ENCODE measurements around the gene PAM16.

PAM16 gene

DNA sequence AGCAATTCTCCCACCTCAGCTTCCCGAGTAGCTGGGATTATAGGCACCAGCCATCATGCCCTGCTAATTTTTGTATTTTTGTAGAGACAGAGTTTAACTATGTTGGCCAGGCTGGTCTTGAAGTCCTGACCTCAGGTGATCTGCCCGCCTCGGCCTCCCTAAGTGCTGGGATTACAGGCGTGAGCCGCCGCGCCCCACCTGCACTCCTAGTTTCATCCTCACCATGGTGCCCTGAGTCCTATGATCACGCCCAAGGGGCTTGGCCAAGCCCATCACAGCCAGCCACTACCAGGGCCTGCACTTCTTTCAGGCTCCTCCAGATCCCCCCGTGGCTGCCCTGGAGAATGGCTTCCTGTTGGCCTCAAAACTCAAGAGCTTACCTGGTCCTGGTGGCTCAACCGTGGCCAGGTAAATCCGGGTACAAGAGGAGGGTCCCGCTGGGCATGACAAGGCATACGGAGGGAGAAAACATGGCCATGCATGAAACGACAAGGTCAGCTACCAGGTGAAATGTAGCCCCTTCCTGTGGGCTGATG, 57.9 kb downstream of the PAM16 start:
- no peak for DNase-seq

DNA sequence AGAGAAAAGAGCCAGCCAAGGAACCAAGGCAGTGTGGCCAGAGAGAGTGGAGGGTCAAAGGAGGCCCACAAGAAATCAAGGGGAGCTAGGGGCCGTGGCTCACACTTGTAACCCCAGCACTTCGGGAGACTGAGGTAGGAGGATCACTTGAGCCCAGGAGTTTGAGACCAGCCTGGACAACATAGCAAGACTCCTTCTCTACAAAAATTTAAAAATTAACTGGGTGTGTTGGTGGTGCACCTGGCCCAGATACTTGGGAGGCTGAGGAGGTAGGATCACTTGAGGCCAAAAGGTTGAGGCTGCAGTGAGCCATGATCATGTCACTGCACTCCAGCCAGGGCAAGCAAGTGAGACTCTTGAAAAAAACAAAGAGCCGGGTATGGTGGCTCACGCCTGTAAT, 59.4 kb downstream of the PAM16 start:
- DNase-seq: no peak
